ENCODE measurements around the gene PGM2L1.

- no peak for TF ChIP-seq CTCF (conservative IDR thresholded peaks at IDR 0.05; ENCODE audit: low read length)
- no peak for TF ChIP-seq EZH2phosphoT487 (IDR thresholded peaks at IDR 0.05; ENCODE audit: borderline replicate concordance)
Observed at GRCh38 chr11:74306435-74307175, 91.6 kb downstream of the PGM2L1 start.
